Stimulated activated CD4-positive, alpha-beta T cell treated with anti-CD3 and anti-CD28 coated beads, Interleukin-4, amount 100 ng/mL, for 24 hours (primary cell): ENCODE data around the gene GLDN.
"Not testable (repeated sequence)": the region's sequence is repeated elsewhere in the genome, so short reads cannot be mapped to it uniquely, and the experiment has no call there.

Experiments
- DNase-seq: peaks from one replicate; pipeline ENCODE4 v3.0.0-alpha.2; 2020

Gene GLDN

GRCh38 chr15:51390241-51390965, 48.9 kb downstream of the GLDN start:
- DNase-seq = no peak

GRCh38 chr15:51390966-51391422, 49.5 kb downstream of the GLDN start:
- no peak for DNase-seq

- DNase-seq = no peak
These were observed 55.5 kb downstream of the GLDN start for GRCh38 chr15:51396921-51397320.

GRCh38 chr15:51398626-51399025, 57.2 kb downstream of the GLDN start:
- DNase-seq = no peak

GRCh38 chr15:51401051-51401780, 59.8 kb downstream of the GLDN start:
- DNase-seq = no peak

GRCh38 chr15:51401872-51402517, 60.5 kb downstream of the GLDN start:
- DNase-seq = no peak

- no peak for DNase-seq
These were observed 61.8 kb downstream of the GLDN start for GRCh38 chr15:51403072-51403878.

- DNase-seq = no peak
These were observed 62.7 kb downstream of the GLDN start for GRCh38 chr15:51403946-51404695.

GRCh38 chr15:51405693-51406523, 64.5 kb downstream of the GLDN start:
- DNase-seq = no peak

GRCh38 chr15:51414256-51414860, 72.9 kb downstream of the GLDN start:
- DNase-seq = no peak

GRCh38 chr15:51416129-51416528, 74.7 kb downstream of the GLDN start:
- no peak for DNase-seq

GRCh38 chr15:51423040-51423439, 81.6 kb downstream of the GLDN start:
- DNase-seq = not testable (repeated sequence)

- DNase-seq = no peak
These were observed 83.3 kb downstream of the GLDN start for GRCh38 chr15:51424780-51425179.

- no peak for DNase-seq
These were observed 84.1 kb downstream of the GLDN start for GRCh38 chr15:51425517-51426040.

- no peak for DNase-seq
These were observed 97.1 kb downstream of the GLDN start for GRCh38 chr15:51438526-51438925.

GRCh38 chr15:51443282-51443914, 101.9 kb downstream of the GLDN start:
- no peak for DNase-seq

- DNase-seq = no peak
These were observed 102.7 kb downstream of the GLDN start for GRCh38 chr15:51444112-51444511.

GRCh38 chr15:51444807-51445206, 103.4 kb downstream of the GLDN start:
- DNase-seq = no peak

GRCh38 chr15:51446029-51446744, 104.7 kb downstream of the GLDN start:
- not testable (repeated sequence) for DNase-seq
